SK-N-MC (cell line): Measurements from ENCODE around the gene OAS1.

Experiments
- EZH2 ChIP-seq: fragments of 200-600 bp; sonication (generic); IDR thresholded peaks from one replicate; pipeline ENCODE4 v1.6.1; 2017; ENCODE audit warnings: antibody characterized with exemption
- POLR2AphosphoS5 ChIP-seq: IDR thresholded peaks from 2 replicates; pipeline ENCODE4 v1.6.1; 2012; ENCODE audit warnings: mild to moderate bottlenecking, low read depth, low read length, borderline replicate concordance

DNA sequence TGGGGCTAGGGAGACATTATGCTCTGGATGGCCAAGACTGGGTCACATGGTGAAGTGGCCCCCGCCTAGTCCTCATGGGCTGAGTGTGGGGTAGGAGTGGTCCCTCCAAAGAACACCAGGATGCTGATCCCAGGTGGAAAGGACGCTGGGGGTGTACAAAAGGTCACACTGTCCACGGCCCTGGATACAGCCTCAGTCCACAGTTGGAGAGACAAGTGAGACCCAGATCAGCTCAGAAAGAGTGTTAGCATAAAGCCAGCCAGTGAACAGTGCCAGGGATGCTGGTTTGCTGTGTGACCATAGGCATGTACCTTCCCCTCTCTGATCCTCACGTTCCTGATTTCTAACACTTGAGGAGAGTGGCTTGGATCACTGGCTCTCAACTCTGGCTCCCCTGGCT is 58.2 kb downstream of the OAS1 start:
- TF ChIP-seq POLR2AphosphoS5 = no peak
- TF ChIP-seq EZH2 = no peak
